GM21717 (cell line): Measurements from ENCODE around the gene PPP2R5B.

Experiments
- ATAC-seq: cut with Tn5 transposase; IDR thresholded peaks from one replicate; pipeline ENCODE4 v1.9.1; 2021; ENCODE audit warnings: mild to moderate bottlenecking, moderate library complexity; ENCODE audit not compliant: unreplicated experiment

Gene PPP2R5B

GRCh38 chr11:64906314-64906635 lies 18.2 kb upstream of the PPP2R5B start:
- no peak for ATAC-seq

- ATAC-seq: no peak
These were observed 15.7 kb upstream of the PPP2R5B start for GRCh38 chr11:64908766-64909165.

- no peak for ATAC-seq
These were observed 14.7 kb upstream of the PPP2R5B start for GRCh38 chr11:64909653-64910343.

DNA sequence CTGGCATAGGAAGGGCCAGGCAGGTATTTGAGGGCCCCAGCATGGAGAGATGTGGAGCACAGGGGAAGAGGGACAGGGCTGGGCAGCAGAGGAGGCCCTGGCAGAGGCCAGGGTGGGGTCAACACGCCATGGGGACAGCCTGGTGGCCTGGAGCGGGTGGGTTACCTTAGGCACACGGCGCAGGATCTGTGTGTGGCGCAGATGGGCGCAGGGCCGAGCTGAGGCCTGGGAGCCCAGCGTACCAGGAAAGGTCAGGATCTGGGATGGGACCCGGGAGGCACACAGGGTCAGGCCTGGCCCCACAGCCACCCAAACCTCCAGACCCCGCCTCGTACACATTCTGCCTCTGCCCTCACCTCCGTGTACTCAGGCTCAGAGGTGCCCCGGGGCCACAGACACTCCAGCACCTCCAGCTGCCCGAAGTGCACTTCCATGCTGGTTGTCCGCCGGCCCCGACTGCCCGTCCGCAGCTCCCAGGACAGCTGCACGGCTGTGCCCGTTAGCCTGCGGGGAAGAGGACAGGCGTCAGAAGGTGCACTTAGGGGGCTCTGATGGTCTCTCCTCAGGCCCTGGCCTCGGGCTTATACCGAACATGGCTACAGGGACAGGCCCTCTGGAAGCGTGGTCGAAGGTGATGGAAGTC lies 13.9 kb upstream of the PPP2R5B start:
- ATAC-seq: no peak

DNA sequence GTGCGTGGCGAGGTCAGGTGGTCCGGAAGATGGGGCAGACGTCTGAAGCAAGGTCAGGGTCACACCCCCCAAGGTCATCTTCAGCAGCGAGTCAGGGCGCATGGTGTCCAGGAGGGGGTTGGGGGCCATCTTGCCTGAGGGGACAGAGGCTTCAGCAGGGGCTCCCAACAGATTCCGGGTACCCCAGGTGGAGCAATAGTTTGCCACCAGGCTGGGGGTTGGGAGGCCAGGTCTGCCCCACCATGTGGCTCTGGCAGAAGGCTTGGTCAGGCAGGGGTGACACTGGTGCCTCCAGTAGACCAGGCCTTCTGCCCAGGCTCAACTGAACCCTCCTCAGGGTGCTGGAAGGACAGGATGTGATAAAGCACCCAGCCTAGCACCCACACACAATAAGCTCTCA lies 13.3 kb upstream of the PPP2R5B start:
- no peak for ATAC-seq

DNA sequence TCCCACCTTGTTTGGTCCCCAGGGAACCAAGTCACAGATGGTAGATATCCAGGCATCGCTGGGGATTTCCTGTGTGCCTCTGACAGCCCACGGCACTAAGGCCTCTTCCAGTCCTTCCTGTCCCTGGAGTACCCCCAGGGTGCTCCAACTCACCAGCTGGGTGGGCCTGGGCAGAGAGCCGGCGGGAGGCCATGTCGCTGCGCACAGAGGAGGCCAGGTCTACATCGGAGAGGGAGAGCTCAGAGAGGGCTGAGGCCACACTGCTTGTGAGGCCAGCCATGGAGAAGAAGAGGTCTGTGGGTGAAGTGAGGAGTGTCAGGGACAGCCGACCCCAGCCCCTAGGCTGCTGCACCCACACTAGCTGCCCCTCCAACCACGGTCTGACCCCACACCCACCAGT lies 12.8 kb upstream of the PPP2R5B start:
- no peak for ATAC-seq

DNA sequence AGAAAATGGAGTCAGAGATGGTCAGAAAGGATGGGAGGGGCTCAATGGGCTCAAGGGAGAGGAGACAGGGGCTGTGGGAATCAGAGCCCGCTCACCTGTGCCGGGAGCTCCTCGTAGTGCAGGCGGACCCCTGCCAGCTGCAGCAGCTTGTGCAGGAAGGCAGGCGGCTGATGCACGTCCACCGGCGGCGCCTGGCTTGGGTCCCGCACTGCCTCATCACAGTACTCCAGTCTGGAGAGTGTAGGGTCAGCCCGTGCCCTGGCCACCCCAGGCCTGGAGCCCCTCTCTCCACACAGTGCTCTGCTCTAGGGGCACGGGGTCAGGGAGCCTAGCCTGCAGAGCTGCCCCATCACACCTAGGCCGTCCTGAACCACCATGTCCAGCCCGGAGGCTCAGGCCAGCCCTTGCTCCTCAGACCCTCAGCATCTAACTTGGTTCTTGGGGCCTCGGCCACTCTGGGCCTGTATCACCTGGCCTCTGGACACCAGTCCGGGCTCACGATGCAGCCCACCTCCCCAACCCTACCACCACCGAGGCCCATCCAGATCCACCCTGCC lies 11.2 kb upstream of the PPP2R5B start:
- ATAC-seq: no peak

DNA sequence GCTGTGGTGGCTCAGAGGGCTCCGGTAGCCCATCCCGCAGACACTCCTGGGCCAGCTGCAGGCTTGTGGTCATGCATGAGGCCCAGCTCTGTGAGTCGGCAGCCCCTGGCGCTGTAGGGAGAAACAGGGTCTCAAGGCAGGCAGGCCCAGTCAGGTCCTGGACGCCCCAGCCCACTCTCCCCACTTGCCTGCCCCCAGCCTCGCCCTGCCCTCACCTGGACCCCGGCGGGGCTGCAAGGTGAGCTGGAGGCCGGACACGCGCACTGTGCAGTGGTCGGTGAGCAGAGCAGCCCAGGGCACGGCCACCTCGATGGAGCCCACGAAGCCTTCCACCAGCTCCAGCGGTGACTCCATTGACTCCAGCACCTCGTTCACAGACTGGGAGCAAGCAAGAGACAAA lies 10.4 kb upstream of the PPP2R5B start:
- no peak for ATAC-seq

DNA sequence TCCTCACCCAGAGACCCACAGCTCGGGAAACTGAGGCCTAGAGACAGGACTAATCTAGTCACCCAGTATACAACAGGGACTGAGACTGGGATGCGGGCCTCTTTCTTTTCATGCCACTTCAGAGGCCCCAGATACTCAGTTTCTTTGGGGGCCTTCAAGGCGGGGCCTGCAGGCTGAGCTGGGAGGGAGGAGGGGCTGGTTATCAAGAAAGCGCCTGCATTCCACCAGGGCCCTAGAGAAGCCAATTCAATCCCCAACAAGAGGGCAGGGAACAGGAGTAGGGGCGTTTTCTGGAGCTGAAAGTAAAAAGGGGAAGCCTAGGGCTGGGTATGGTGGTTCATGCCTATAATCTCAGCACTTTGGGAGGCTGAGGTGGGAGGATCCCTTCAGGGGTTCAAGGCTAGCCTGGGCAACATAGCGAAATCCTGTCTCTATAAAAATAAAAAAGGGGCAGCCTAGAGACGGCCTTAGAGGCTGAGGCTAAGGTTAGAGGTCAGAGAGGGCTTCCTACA lies 9.1 kb upstream of the PPP2R5B start:
- ATAC-seq: no peak

DNA sequence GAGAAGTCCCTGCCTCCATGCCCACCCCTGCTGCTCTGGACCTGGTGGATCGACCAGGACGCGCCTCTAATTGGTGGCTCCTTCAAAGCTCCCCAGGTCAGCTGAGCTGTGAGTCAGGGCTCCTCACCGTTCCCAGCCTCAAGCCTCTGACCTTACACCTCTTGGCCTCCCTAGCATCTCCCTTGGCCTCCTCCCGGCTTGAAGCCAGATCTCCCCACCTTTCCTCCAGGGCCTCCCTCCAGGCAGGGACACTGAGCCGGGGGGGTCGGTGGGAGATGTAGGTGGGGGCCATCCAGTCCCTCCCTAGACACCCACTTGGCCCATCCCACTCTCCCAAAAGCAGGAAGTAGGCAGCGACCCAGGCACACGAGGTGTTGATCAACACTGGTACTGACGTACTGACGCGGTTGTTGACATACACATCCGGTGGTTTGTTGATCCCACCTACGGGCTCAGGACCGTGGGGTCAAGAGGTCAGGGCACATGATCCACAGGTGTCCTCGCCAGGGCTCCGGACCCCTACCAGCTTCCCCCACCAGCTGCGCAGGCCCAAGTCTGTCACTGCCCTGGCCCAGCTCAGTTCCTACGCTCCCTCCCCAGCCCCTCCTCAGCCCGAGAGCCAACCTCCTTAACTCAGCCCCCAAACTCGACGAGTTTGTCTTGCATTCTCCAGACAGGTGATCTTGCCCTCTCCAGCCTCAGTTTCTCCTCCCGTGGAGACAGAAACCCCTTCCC lies 8.3 kb upstream of the PPP2R5B start:
- ATAC-seq: no peak

DNA sequence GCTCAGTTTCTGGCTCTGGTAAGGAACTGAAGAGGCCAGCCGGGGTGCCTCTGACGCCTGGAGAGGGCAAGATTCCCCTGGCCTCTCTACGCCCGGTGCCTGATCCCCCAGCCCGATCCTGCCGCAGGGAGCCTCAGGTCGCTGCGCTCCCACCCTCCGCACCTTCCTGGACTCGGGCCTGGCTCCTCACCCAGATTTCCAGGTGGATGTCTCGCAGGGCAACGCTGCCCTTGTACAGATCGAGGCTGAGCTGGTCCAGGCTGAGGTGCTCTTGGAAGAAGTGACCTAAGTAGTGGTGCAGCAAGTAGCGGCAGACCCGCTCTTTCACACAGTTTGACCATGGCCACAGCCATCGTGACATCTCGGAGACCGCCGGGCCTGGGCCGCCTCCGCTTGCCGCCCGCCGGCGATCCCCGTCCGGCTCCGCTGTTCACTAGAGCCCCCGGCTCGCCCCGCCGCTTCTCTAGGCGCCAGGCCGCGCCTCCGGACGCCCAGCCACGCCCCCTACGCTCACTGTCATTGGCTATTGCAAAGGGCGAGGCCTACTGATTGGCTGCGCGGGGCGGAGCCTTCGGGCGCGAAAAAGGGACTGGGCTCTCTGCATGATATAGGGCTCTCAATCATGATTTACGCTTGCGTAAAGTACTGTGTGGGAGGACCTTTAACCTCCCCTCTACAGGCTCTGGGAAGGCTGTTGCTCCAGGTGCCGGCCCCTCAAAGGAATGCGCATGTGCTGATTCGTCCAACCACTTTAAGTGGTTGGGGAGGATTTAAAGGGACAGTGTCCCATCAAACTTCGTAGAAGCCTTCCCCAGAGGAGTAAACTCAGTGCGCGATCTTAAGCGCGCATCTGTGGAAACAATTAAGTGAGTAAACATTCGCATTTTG lies 7.5 kb upstream of the PPP2R5B start, which contains the start of gene ATG2A:
Gene ATG2A (minus strand): TSS at position 435 of the 888 bp plus-strand sequence. CDS start 74 bp downstream, at position 361.
- peak; percentile 80 for ATAC-seq

DNA sequence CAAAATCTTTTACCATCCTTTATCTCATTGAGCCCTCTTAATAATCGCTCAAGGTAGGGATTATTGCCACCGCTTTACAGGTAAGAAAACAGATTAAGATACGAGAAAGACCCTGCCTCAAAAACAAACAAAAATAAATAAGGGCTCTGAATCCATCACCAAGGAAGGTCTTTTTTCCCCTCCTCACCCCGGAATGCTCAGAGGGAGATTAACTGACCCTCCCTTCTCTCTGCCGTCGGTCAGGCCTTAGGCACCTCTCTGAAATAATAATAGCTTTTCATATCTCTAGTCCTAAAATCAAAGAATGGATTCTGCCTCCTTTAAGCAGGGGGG lies 6.9 kb upstream of the PPP2R5B start:
- no peak for ATAC-seq

GRCh38 chr11:64918017-64918416 lies 6.5 kb upstream of the PPP2R5B start:
- ATAC-seq: no peak

- no peak for ATAC-seq
These were observed 4.9 kb upstream of the PPP2R5B start for GRCh38 chr11:64919627-64920026.

GRCh38 chr11:64920124-64920523 lies 4.4 kb upstream of the PPP2R5B start:
- ATAC-seq: no peak

- ATAC-seq: no peak
These were observed 3.1 kb upstream of the PPP2R5B start for GRCh38 chr11:64921384-64921783.

DNA sequence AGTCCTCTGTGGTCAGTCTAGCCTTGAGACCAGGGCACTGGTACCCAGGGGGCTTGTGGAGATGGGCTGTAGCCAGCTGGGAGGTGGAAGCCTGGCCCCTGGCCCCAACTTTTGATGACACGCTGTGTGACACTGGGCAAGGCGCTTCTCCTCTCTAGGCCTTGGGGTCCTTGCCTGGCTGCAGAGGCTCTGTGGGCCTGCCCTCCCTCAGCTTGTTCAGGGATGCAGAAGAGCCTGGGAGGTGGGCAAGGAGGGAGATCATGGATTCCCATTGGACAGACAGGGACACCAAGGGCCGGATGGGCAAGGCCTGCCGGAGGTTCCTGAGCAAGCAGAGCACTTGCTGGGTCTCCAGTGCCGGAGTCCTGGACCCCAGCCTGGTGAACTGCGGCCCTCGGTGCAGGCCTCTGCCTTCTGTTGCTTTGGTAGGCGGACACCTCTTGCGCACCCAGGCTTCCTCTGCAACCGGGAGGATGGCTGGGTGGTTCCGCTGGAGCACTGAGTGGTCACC lies 1.3 kb upstream of the PPP2R5B start:
- no peak for ATAC-seq

DNA sequence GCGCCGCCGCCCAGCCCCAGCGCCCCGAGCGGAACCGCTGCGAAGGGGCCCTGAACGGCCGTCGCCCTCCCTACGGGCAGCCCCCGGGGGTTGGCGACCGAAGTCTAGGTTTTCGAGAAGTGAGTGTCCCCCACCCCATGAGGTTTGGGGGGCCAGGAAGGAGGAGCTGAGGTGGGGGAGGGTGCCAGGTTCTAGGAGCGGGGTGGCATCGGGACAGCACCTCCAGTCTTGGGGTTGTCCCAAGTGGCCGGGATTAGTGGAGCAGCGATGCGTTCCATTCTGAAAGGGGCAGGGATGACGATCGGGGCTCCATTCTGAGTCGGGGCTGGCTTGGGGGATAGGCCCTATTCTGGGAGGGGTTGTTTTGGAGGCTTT lies 408 bp downstream of the PPP2R5B start:
- ATAC-seq: no peak

DNA sequence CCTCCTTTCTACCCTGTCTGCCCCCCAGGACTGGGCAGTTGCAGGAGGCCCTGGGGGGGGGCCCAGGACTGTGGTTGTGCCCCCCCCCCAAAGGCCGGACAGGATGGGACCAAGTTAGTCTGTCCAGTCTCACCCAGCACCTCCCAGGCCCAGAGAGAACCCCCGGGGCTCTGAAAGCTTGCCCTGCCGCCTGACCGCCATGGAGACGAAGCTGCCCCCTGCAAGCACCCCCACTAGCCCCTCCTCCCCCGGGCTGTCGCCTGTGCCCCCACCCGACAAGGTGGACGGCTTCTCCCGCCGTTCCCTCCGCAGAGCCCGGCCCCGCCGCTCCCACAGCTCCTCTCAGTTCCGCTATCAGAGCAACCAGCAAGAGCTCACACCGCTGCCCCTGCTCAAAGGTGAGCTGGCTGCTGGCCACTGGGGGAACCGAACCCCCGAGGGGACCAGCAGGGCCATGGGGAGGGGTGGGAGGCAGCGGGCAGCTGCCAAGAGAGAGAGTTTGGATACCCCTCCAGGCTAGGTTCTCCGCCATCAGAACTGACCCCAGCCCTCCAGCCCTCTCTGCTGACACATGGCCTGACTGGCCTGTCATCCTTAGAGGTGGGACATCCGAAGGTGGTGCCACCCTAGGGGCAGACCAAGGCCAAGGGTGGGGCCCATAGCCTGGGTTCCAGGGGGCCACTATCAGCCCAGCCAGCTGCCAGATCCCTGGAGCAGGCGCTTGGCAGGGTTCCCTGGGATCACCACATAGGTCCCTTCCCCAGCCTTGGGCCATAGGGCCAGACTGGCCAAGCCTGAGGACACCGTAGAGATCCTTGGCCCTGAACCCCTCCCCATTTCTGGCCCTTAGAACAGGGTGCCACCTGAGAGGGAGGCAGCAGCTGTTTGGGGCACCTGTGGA lies 1.3 kb downstream of the PPP2R5B start:
- ATAC-seq: no peak

DNA sequence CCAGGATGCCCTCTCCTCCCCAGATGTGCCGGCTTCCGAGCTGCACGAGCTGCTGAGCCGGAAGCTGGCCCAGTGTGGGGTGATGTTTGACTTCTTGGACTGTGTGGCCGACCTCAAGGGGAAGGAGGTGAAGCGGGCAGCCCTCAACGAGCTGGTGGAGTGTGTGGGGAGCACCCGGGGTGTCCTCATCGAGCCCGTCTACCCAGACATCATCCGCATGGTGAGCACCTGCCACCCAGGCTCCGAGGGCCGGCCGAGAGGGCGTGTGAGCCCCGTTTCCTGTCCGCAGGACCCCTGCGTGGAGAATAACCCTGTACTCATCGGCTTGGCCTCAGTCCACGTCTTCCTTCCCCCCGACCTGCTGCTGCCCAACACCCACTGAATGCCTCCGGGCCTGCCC lies 2.2 kb downstream of the PPP2R5B start:
- no peak for ATAC-seq
